Activated effector memory CD4-positive, alpha-beta T cell treated with Interleukin-2 at 50 U/mL for 16 hours (primary cell): ENCODE results near the gene SH3GL2.

ENCODE experiments used
- DNase-seq: peaks from one replicate; pipeline ENCODE4 v3.0.0-alpha.2; 2020

The SH3GL2 gene

GRCh38 chr9:17578911-17579793 is at the start of gene SH3GL2:
SH3GL2 (plus strand) TSS chr9:17579066.
- no peak for DNase-seq

- DNase-seq: no peak
Measured at GRCh38 chr9:17531642-17532254, 47.1 kb upstream of the SH3GL2 start.

GRCh38 chr9:17532461-17532860 is 46.4 kb upstream of the SH3GL2 start:
- DNase-seq: no peak

- no peak for DNase-seq
Measured at GRCh38 chr9:17535176-17535575, 43.7 kb upstream of the SH3GL2 start.

- no peak for DNase-seq
Measured at GRCh38 chr9:17536027-17536426, 42.8 kb upstream of the SH3GL2 start.

- no peak for DNase-seq
Measured at GRCh38 chr9:17551023-17551422, 27.8 kb upstream of the SH3GL2 start.

- no peak for DNase-seq
Measured at GRCh38 chr9:17555362-17556054, 23.4 kb upstream of the SH3GL2 start.

GRCh38 chr9:17556255-17556654 is 22.6 kb upstream of the SH3GL2 start:
- DNase-seq: no peak

GRCh38 chr9:17556935-17557334 is 21.9 kb upstream of the SH3GL2 start:
- no peak for DNase-seq

- no peak for DNase-seq
Measured at GRCh38 chr9:17571825-17572224, 7.0 kb upstream of the SH3GL2 start.

GRCh38 chr9:17574342-17574741 is 4.5 kb upstream of the SH3GL2 start:
- DNase-seq: no peak

- no peak for DNase-seq
Measured at GRCh38 chr9:17578577-17578910, 322 bp upstream of the SH3GL2 start.

- no peak for DNase-seq
Measured at GRCh38 chr9:17580119-17580518, 1.3 kb downstream of the SH3GL2 start.

GRCh38 chr9:17587113-17587512 is 8.2 kb downstream of the SH3GL2 start:
- no peak for DNase-seq

- DNase-seq: no peak
Measured at GRCh38 chr9:17588395-17588794, 9.5 kb downstream of the SH3GL2 start.

- DNase-seq: no peak
Measured at GRCh38 chr9:17588941-17589340, 10.1 kb downstream of the SH3GL2 start.

GRCh38 chr9:17589771-17590170 is 10.9 kb downstream of the SH3GL2 start:
- DNase-seq: no peak

- no peak for DNase-seq
Measured at GRCh38 chr9:17594961-17595360, 16.1 kb downstream of the SH3GL2 start.

- no peak for DNase-seq
Measured at GRCh38 chr9:17597977-17598376, 19.1 kb downstream of the SH3GL2 start.

- DNase-seq: no peak
Measured at GRCh38 chr9:17600962-17601593, 22.2 kb downstream of the SH3GL2 start.

GRCh38 chr9:17604556-17604955 is 25.7 kb downstream of the SH3GL2 start:
- no peak for DNase-seq

GRCh38 chr9:17609312-17610005 is 30.6 kb downstream of the SH3GL2 start:
- DNase-seq: no peak

GRCh38 chr9:17611342-17611741 is 32.5 kb downstream of the SH3GL2 start:
- DNase-seq: no peak
